ENCODE data around the gene ERVV-1.

DNA sequence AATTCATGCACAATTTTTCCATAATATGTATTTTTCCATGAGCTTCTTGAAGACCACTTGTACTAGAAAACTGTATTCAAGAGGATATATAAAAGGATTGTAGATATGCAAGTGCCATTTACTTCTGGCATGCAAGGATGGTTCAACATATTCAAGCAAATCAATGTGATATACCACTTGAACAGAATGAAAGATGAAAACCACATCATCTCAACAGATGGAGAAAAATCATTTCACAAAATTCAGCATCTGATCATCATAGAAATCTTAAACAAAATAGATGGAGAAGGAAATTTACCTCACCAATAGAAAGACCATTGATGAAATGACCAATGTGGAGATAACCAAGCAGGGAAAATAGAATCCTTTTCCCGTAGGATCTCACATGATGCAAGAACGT, 45.9 kb upstream of the ERVV-1 start:
- TF ChIP-seq, protein P1, sequence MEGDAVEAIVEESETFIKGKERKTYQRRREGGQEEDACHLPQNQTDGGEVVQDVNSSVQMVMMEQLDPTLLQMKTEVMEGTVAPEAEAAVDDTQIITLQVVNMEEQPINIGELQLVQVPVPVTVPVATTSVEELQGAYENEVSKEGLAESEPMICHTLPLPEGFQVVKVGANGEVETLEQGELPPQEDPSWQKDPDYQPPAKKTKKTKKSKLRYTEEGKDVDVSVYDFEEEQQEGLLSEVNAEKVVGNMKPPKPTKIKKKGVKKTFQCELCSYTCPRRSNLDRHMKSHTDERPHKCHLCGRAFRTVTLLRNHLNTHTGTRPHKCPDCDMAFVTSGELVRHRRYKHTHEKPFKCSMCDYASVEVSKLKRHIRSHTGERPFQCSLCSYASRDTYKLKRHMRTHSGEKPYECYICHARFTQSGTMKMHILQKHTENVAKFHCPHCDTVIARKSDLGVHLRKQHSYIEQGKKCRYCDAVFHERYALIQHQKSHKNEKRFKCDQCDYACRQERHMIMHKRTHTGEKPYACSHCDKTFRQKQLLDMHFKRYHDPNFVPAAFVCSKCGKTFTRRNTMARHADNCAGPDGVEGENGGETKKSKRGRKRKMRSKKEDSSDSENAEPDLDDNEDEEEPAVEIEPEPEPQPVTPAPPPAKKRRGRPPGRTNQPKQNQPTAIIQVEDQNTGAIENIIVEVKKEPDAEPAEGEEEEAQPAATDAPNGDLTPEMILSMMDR (conservative IDR thresholded peaks at IDR 0.05; ENCODE audit: low read depth, low read length) = no peak
- no peak for TF ChIP-seq POLR2A (IDR thresholded peaks at IDR 0.05; ENCODE audit: low read depth, low read length)
- no peak for TF ChIP-seq CEBPB (IDR thresholded peaks at IDR 0.05; ENCODE audit: low read depth, low read length)
- no peak for TF ChIP-seq SMC3 (IDR thresholded peaks at IDR 0.05; ENCODE audit: low read depth, low read length)
- no peak for TF ChIP-seq BHLHE40 (IDR thresholded peaks at IDR 0.05; ENCODE audit: low read depth, low read length)

All from IMR-90 (cell line).